K562 (cell line): ENCODE results near the gene IGF1R. TPM values are rescaled to one million over a fixed set of nuclear protein-coding genes. Genes with fewer than 3 reads are reported as not detected.

Experiments used
- ATAC-seq: fragments of 200-7000 bp; cut with Tn5 transposase; 3 replicates; pipeline ENCODE4 v1.9.1; 2020; ENCODE audit warnings: moderate library complexity
- BruUV-seq: library from RNA; stranded (reverse); fragments of 400-500 nt; replicated peaks from 2 replicates; lab custom pipeline; 2021; lab: Mats Ljungman, UMichigan
- CTCF ChIA-PET: fragments of 300-600 bp; formaldehyde crosslinking; extraction: SDS; loops from one replicate; lab custom pipeline; 2021; ENCODE audit warnings: low intra/inter-chr PET ratio; lab: Yijun Ruan, JAX
- POLR2A ChIA-PET: fragments of 300-600, 350-650 bp; sonication (Branson Sonifier 250); formaldehyde crosslinking; extraction: SDS; loops from one replicate; lab custom pipeline; 2021; ENCODE audit warnings: antibody characterized with exemption, inconsistent platforms; lab: Yijun Ruan, JAX
- DNase-seq, 4 experiments: peaks; one replicate each; pipeline versions ENCODE4 v3.0.0 to v3.0.0-alpha.2; 2011 to 2018; ENCODE audit warnings: low spot score in 3 of 4, mixed read lengths in 3 of 4; ENCODE audit errors: extremely low read depth in 1 of 4
- FAIRE-seq: peaks from 2 replicates; lab custom pipeline; 2011; peaks lifted over from hg19 to GRCh38; lab: Jason Lieb, UNC
- H2AFZ ChIP-seq: 2 replicates; pipeline ENCODE4 v1.6.0; 2011; ENCODE audit warnings: low read depth, low read length, control low read depth, inconsistent platforms
- H3K27ac ChIP-seq: fragments of 200-600 bp; 3 replicates; pipeline ENCODE4 v1.8.0; 2011; ENCODE audit warnings: low read depth, mild to moderate bottlenecking, control low read depth, inconsistent platforms, low read length, moderate library complexity, mixed read lengths; ENCODE audit errors: extremely low read depth
- H3K27me3 ChIP-seq, 2 experiments: fragments of 300-600 bp in 1 of 2; 2 replicates in 1 of 2; 3 replicates in 1 of 2; pipeline versions ENCODE4 v1.6.0 to v1.8.0; 2011; ENCODE audit warnings: inconsistent platforms in 2 of 2, low read length in 2 of 2, mild to moderate bottlenecking in 1 of 2, mixed read lengths in 1 of 2, moderate library complexity in 1 of 2; ENCODE audit not compliant: control insufficient read depth in 2 of 2, insufficient read depth in 2 of 2
- H3K36me3 ChIP-seq: fragments of 300-600 bp; 3 replicates; pipeline ENCODE4 v1.8.0; 2011; ENCODE audit warnings: mild to moderate bottlenecking, low read length, inconsistent platforms; ENCODE audit not compliant: control insufficient read depth, insufficient read depth
- H3K4me1 ChIP-seq, 2 experiments: fragments of 200-600 bp in 1 of 2; replicated peaks in 1 of 2; 2 replicates in 1 of 2; 3 replicates in 1 of 2; pipeline versions ENCODE4 v1.5.1 to v1.8.0; 2011; ENCODE audit warnings: inconsistent platforms in 2 of 2, low read length in 2 of 2, mild to moderate bottlenecking in 1 of 2, mixed read lengths in 1 of 2, moderate library complexity in 1 of 2; ENCODE audit not compliant: control insufficient read depth in 2 of 2, insufficient read depth in 2 of 2
- H3K4me2 ChIP-seq: 2 replicates; pipeline ENCODE4 v1.6.1; 2011; ENCODE audit warnings: low read length, control low read depth, inconsistent platforms, mixed read lengths; ENCODE audit not compliant: insufficient read depth
- H3K4me3 ChIP-seq: fragments of 200-600 bp; sonication (generic), shearing (Covaris generic); 2 replicates; pipeline ENCODE4 v1.5.1; 2016; ENCODE audit warnings: control low read depth, inconsistent platforms
- H3K79me2 ChIP-seq: fragments of 200-600 bp; 3 replicates; pipeline ENCODE4 v1.8.0; 2011; ENCODE audit warnings: low read length, inconsistent platforms; ENCODE audit not compliant: control insufficient read depth, insufficient read depth
- H3K9ac ChIP-seq, 2 experiments: 2 replicates each; pipeline versions ENCODE4 v1.6.0 to v1.6.1; 2011; ENCODE audit warnings: low read depth in 2 of 2, low read length in 2 of 2, control low read depth in 1 of 2, inconsistent platforms in 1 of 2, mild to moderate bottlenecking in 1 of 2, mixed read lengths in 1 of 2; ENCODE audit not compliant: insufficient read depth in 1 of 2
- H3K9me1 ChIP-seq: one replicate; pipeline ENCODE4 v1.6.0; 2011; ENCODE audit warnings: inconsistent platforms, mild to moderate bottlenecking, low read length, moderate library complexity; ENCODE audit not compliant: control insufficient read depth, insufficient read depth
- H3K9me3 ChIP-seq: replicated peaks from 2 replicates; pipeline ENCODE4 v1.5.1; 2011; ENCODE audit warnings: low read depth, low read length, inconsistent platforms; ENCODE audit not compliant: control insufficient read depth, insufficient read depth
- H4K20me1 ChIP-seq: replicated peaks from 2 replicates; pipeline ENCODE4 v1.6.1; 2011; ENCODE audit warnings: low read length, inconsistent platforms, mixed read lengths; ENCODE audit not compliant: control insufficient read depth, insufficient read depth
- CREB1 ChIP-seq, 2 experiments: sonication (generic) in 1 of 2; formaldehyde crosslinking in 1 of 2; IDR thresholded peaks; 2 replicates each; pipeline versions ENCODE4 v1.6.1 to v1.8.0; 2012 to 2022; ENCODE audit warnings: inconsistent platforms in 1 of 2, mild to moderate bottlenecking in 1 of 2, missing genetic modification reagents in 1 of 2, moderate library complexity in 1 of 2
- ELF4 ChIP-seq: fragments of 450-650 bp; formaldehyde crosslinking; IDR thresholded peaks from 2 replicates; pipeline ENCODE4 v1.4.0; 2022; ENCODE audit warnings: missing genetic modification characterization
- FOXK2 ChIP-seq, 2 experiments: fragments of 450-650 bp; IDR thresholded peaks in 1 of 2; conservative IDR thresholded peaks in 1 of 2; 2 replicates each; pipeline ENCODE4 v1.6.1; 2016; ENCODE audit warnings: low read depth in 2 of 2, mild to moderate bottlenecking in 1 of 2
- FUS ChIP-seq: fragments of 200-400 bp; formaldehyde crosslinking; optimal IDR thresholded peaks from 2 replicates; pipeline ENCODE3; 2017; ENCODE audit warnings: low read depth, low read length
- GTF2A2 ChIP-seq: IDR thresholded peaks from 2 replicates; pipeline ENCODE4 v1.6.1; 2016; ENCODE audit warnings: mild to moderate bottlenecking, missing genetic modification characterization, missing compliant biosample characterization
- MAFK ChIP-seq: IDR thresholded peaks from 2 replicates; pipeline ENCODE4 v1.6.1; 2011; ENCODE audit warnings: low read length, improper control_type of control experiment
- MCM5 ChIP-seq: fragments of 450-650 bp; IDR thresholded peaks from 2 replicates; pipeline ENCODE4 v1.6.1; 2016; ENCODE audit warnings: low read depth
- RBM25 ChIP-seq: fragments of 200-400 bp; formaldehyde crosslinking; IDR thresholded peaks from 2 replicates; pipeline ENCODE4 v1.6.1; 2018; ENCODE audit warnings: low read length, low read depth, moderate library complexity; ENCODE audit not compliant: severe bottlenecking
- SMARCA4 ChIP-seq: fragments of 450-650 bp; IDR thresholded peaks from 2 replicates; pipeline ENCODE4 v1.6.1; 2016
- SMARCA5 ChIP-seq: fragments of 450-650 bp; IDR thresholded peaks from 2 replicates; pipeline ENCODE4 v1.6.1; 2016
- STAT5B ChIP-seq: fragments of 250-450 bp; sonication (Bioruptor Pico); IDR thresholded peaks from 2 replicates; pipeline ENCODE4 v1.8.0; 2021; ENCODE audit warnings: mild to moderate bottlenecking, inconsistent platforms
- TAL1 ChIP-seq: fragments of 450-650 bp; IDR thresholded peaks from 2 replicates; pipeline ENCODE4 v1.6.1; 2016; ENCODE audit warnings: mild to moderate bottlenecking
- XRCC4 ChIP-seq: IDR thresholded peaks from one replicate; pipeline ENCODE4 v1.6.1; 2011; ENCODE audit not compliant: insufficient read depth, insufficient read length; ENCODE audit errors: extremely low read depth
- ZEB2 ChIP-seq: fragments of 450-650 bp; IDR thresholded peaks from 2 replicates; pipeline ENCODE4 v1.6.1; 2016
- ZFP30 ChIP-seq: fragments of 250-450 bp; sonication (Bioruptor Pico); IDR thresholded peaks from 2 replicates; pipeline ENCODE4 v1.8.0; 2022; ENCODE audit warnings: moderate library complexity, mild to moderate bottlenecking, inconsistent platforms, borderline replicate concordance
- ZNF253 ChIP-seq: fragments of 250-450 bp; sonication (Bioruptor Pico); conservative IDR thresholded peaks from 2 replicates; pipeline ENCODE4 v1.6.1; 2021; ENCODE audit warnings: mild to moderate bottlenecking
- ZNF282 ChIP-seq: sonication (generic); formaldehyde crosslinking; IDR thresholded peaks from 2 replicates; pipeline ENCODE4 v1.8.1; 2023; ENCODE audit warnings: missing genetic modification reagents
- ZNF699 ChIP-seq: fragments of 250-450 bp; sonication (Bioruptor Pico); IDR thresholded peaks from 2 replicates; pipeline ENCODE4 v1.8.0; 2021; ENCODE audit warnings: mild to moderate bottlenecking, moderate library complexity; ENCODE audit not compliant: insufficient replicate concordance
- ZNF79 ChIP-seq: fragments of 250-450 bp; sonication (Bioruptor Pico); IDR thresholded peaks from 2 replicates; pipeline ENCODE4 v1.4.0; 2020; ENCODE audit warnings: low read depth, mild to moderate bottlenecking, moderate library complexity
- WGBS: fragments of 100-300 bp; shearing (Covaris generic); methylation state at CpG from one replicate; pipeline ENCODE4 v1.1.6; 2016; ENCODE audit warnings: low coverage, mixed read lengths; ENCODE audit not compliant: insufficient coverage; ENCODE audit errors: missing lambda C conversion rate; 5-methylcytosine and 5-hydroxymethylcytosine counted together
- in situ Hi-C: fragments of 300-500 bp; cut with MboI; formaldehyde crosslinking; loops from 4 replicates; pipeline ENCODE4 v1.15.0; 2018; ENCODE audit warnings: inconsistent platforms, mixed read lengths
- intact Hi-C: fragments of 100-400 bp; cut with micrococcal nuclease; formaldehyde crosslinking; loops from 2 replicates; pipeline ENCODE4 v1.14.2; 2022
- polyA plus RNA-seq, 8 experiments: library from polyadenylated mRNA; depleted of rRNA in 4 of 8; stranded (reverse) in 5 of 8; unstranded in 3 of 8; fragments of >200 nt; fragmentation: Nextera tagmentation in 2 of 8; fragmentation: Illumina TruSeq in 1 of 8; extraction: Ambion mirVana in 2 of 8; extraction: Trizol in 1 of 8; gene quantifications; 2 replicates each; pipeline versions ENCODE4 v1.2.1 to v1.2.3, GENCODE V29; 2011 to 2014; ENCODE audit warnings: inconsistent platforms in 1 of 8, missing spikeins in 1 of 8
- total RNA-seq, 7 experiments: library from RNA; depleted of rRNA in 6 of 7; stranded (reverse); fragments of >200 nt in 6 of 7; fragmentation: Illumina TruSeq in 2 of 7; extraction: Trizol in 2 of 7; gene quantifications; 2 replicates each; pipeline versions ENCODE4 v1.2.1 to v1.2.3, GENCODE V29; 2011 to 2021; ENCODE audit warnings: low replicate concordance in 1 of 7
- TF ChIP-seq, protein P1 (sequence below): sonication (generic); formaldehyde crosslinking; IDR thresholded peaks from 2 replicates; pipeline ENCODE4 v1.8.0; 2022; ENCODE audit warnings: missing genetic modification reagents, mild to moderate bottlenecking, borderline replicate concordance

Gene IGF1R
- total and polyA plus RNA-seq, 9 of the 15 experiments (the other 6 are each of a cell fraction or from before 2014, with no cell fraction given), result 0.35 to 8.0 (median 1.6) TPM

DNA sequence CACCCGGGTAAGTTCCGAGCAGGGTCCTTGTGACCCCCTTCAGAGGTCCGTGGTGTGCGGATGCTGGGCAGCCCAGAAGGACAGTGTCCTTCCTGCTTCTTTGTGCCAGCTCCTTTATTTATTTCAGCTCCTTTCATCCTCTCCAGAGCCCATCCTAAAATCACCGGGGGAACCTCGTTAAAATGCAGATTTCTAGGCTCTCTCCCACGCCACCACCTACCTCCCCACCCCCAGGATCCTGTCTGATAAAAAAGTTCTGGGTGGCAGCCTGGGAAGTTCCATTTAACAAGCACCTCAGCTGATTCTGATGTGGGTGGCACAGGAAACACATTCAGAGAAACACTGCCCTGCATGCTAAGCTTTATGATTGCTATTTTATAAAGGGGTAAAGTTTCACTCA lies 12.5 kb upstream of the IGF1R start:
- Histone ChIP-seq H3K27ac (no peak overlapping the region), H3K36me3 (no peaks in the 10 kb centered on the region), H3K9ac (no peak overlapping the region), H3K79me2 (no peaks in the 10 kb centered on the region), H4K20me1 (no peaks in the 10 kb centered on the region), H3K9me3 (no peaks in the 10 kb centered on the region), H3K4me3 (no peak overlapping the region), H3K27me3 (peaks cover 3 to 33% of the 10 kb centered on the region in 2 experiments; a peak in 4 of 5 replicates), H3K4me2 (no peak overlapping the region), H3K4me1 (no peaks in the 10 kb centered on the region), H2AFZ (no peak overlapping the region), H3K9me1 (no peaks in the 10 kb centered on the region)
- in situ Hi-C loops (no loop called here), intact Hi-C loops (no loop called here)
- DNase-seq (no peak), FAIRE-seq (no peak), ATAC-seq (no peak)
- ChIA-PET CTCF (no interaction called here), POLR2A (no interaction called here)
- 2% methylated on average over 5 of the region's 7 CpGs for WGBS
- BruUV-seq, result no TSS peak
- TF ChIP-seq SMARCA5 (no peak), ZNF79 (CRISPR knock-in tag) (no peak), CREB1 (IDR thresholded peaks at IDR 0.05) (no peak), CREB1 (CRISPR knock-in tag; IDR thresholded peaks at IDR 0.05) (no peak), ZNF253 (CRISPR knock-in tag) (no peak), STAT5B (CRISPR knock-in tag) (no peak), ZNF282 (CRISPR knock-in tag) (no peak), MCM5 (no peak), XRCC4 (no peak), RBM25 (no peak), ELF4 (no peak), MAFK (no peak), FOXK2 (conservative IDR thresholded peaks at IDR 0.05 in 1 of 2, IDR thresholded peaks at IDR 0.05 in 1 of 2; ENCODE audit: low read depth in 2 of 2) (no peak), FUS (no peak), GTF2A2 (no peak), ZFP30 (CRISPR knock-in tag) (no peak), SMARCA4 (no peak), ZEB2 (no peak), TAL1 (no peak), ZNF699 (no peak)
- TF ChIP-seq, protein P1, sequence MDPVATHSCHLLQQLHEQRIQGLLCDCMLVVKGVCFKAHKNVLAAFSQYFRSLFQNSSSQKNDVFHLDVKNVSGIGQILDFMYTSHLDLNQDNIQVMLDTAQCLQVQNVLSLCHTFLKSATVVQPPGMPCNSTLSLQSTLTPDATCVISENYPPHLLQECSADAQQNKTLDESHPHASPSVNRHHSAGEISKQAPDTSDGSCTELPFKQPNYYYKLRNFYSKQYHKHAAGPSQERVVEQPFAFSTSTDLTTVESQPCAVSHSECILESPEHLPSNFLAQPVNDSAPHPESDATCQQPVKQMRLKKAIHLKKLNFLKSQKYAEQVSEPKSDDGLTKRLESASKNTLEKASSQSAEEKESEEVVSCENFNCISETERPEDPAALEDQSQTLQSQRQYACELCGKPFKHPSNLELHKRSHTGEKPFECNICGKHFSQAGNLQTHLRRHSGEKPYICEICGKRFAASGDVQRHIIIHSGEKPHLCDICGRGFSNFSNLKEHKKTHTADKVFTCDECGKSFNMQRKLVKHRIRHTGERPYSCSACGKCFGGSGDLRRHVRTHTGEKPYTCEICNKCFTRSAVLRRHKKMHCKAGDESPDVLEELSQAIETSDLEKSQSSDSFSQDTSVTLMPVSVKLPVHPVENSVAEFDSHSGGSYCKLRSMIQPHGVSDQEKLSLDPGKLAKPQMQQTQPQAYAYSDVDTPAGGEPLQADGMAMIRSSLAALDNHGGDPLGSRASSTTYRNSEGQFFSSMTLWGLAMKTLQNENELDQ (CRISPR knock-in tag), result no peak
